Muscle layer of colon (tissue), 2 donors: Measurements from ENCODE around the gene SLC6A17.

Source experiments
- H3K27ac ChIP-seq: one replicate; pipeline ENCODE4 v1.7.0; 2013; ENCODE audit warnings: low read depth, mild to moderate bottlenecking, low read length, moderate library complexity
- H3K27me3 ChIP-seq, 2 donors: one replicate each; pipeline ENCODE4 v1.7.0; 2013; ENCODE audit warnings: low read length in 2 of 2, mild to moderate bottlenecking in 2 of 2; ENCODE audit not compliant: insufficient read depth in 2 of 2, control insufficient read depth in 1 of 2
- H3K36me3 ChIP-seq: one replicate; pipeline ENCODE4 v1.7.0; 2013; ENCODE audit warnings: mild to moderate bottlenecking, low read length; ENCODE audit not compliant: insufficient read depth
- H3K4me1 ChIP-seq: one replicate; pipeline ENCODE4 v1.7.0; 2013; ENCODE audit warnings: mild to moderate bottlenecking, low read length; ENCODE audit not compliant: insufficient read depth
- H3K4me3 ChIP-seq, 2 donors: one replicate each; pipeline ENCODE4 v1.7.0; 2013; ENCODE audit warnings: low read length in 2 of 2, low read depth in 1 of 2, mild to moderate bottlenecking in 1 of 2, moderate library complexity in 1 of 2
- H3K9ac ChIP-seq: one replicate; pipeline ENCODE4 v1.7.0; 2013; ENCODE audit warnings: low read length
- H3K9me3 ChIP-seq: one replicate; pipeline ENCODE4 v1.7.0; 2013; ENCODE audit warnings: mild to moderate bottlenecking, low read length
- donor health status: abdominal sarcoma.
- donor health status: Adenocarcinoma of cecum.

Gene SLC6A17

GRCh38 chr1:110215621-110216515 lies 65.6 kb downstream of the SLC6A17 start:
- no peak overlapping the region for H3K4me3 ChIP-seq
- H3K4me1 ChIP-seq: no peaks in the 10 kb centered on the region
- no peak overlapping the region for H3K27ac ChIP-seq
- no peak overlapping the region for H3K9ac ChIP-seq
- peaks cover 0 to 15% of the 10 kb centered on the region in 2 donors for H3K27me3 ChIP-seq
- no peaks in the 10 kb centered on the region for H3K9me3 ChIP-seq
- H3K36me3 ChIP-seq: no peaks in the 10 kb centered on the region

GRCh38 chr1:110216844-110217444 lies 66.7 kb downstream of the SLC6A17 start:
- H3K27ac ChIP-seq: no peak overlapping the region
- no peaks in the 10 kb centered on the region for H3K4me1 ChIP-seq
- H3K4me3 ChIP-seq: no peak overlapping the region
- no peaks in the 10 kb centered on the region for H3K9me3 ChIP-seq
- no peaks in the 10 kb centered on the region for H3K36me3 ChIP-seq
- H3K9ac ChIP-seq: no peak overlapping the region
- H3K27me3 ChIP-seq: peaks cover 0 to 4% of the 10 kb centered on the region in 2 donors

GRCh38 chr1:110218137-110218536 lies 67.8 kb downstream of the SLC6A17 start:
- Histone ChIP-seq H3K9me3 (no peaks in the 10 kb centered on the region), H3K27me3 (no peaks in the 10 kb centered on the region), H3K27ac (no peak overlapping the region), H3K4me3 (no peak overlapping the region), H3K4me1 (no peaks in the 10 kb centered on the region), H3K36me3 (no peaks in the 10 kb centered on the region), H3K9ac (no peak overlapping the region)

- H3K4me1 ChIP-seq: no peaks in the 10 kb centered on the region
- no peaks in the 10 kb centered on the region for H3K9me3 ChIP-seq
- peaks cover under 1% of the 10 kb centered on the region for H3K36me3 ChIP-seq
- no peak overlapping the region for H3K4me3 ChIP-seq
- no peaks in the 10 kb centered on the region for H3K27me3 ChIP-seq
- H3K27ac ChIP-seq: no peak overlapping the region
- no peak overlapping the region for H3K9ac ChIP-seq
These were observed 68.4 kb downstream of the SLC6A17 start for GRCh38 chr1:110218739-110219138.

GRCh38 chr1:110220324-110220723 lies 70.0 kb downstream of the SLC6A17 start:
- H3K36me3 ChIP-seq: peaks cover 4% of the 10 kb centered on the region
- H3K27me3 ChIP-seq: no peaks in the 10 kb centered on the region
- H3K9me3 ChIP-seq: no peaks in the 10 kb centered on the region
- H3K9ac ChIP-seq: no peak overlapping the region
- no peaks in the 10 kb centered on the region for H3K4me1 ChIP-seq
- no peak overlapping the region for H3K27ac ChIP-seq
- no peak overlapping the region for H3K4me3 ChIP-seq

- Histone ChIP-seq H3K9ac (no peak overlapping the region), H3K36me3 (peaks cover 4% of the 10 kb centered on the region), H3K4me3 (no peak overlapping the region), H3K4me1 (no peaks in the 10 kb centered on the region), H3K27ac (no peak overlapping the region), H3K27me3 (no peaks in the 10 kb centered on the region), H3K9me3 (no peaks in the 10 kb centered on the region)
These were observed 70.8 kb downstream of the SLC6A17 start for GRCh38 chr1:110221119-110221518.

GRCh38 chr1:110223127-110223526 lies 72.8 kb downstream of the SLC6A17 start:
- Histone ChIP-seq H3K4me3 (no peak overlapping the region), H3K9me3 (no peaks in the 10 kb centered on the region), H3K4me1 (no peaks in the 10 kb centered on the region), H3K27ac (no peak overlapping the region), H3K27me3 (no peaks in the 10 kb centered on the region), H3K9ac (no peak overlapping the region), H3K36me3 (peaks cover 4% of the 10 kb centered on the region)

GRCh38 chr1:110223581-110223980 lies 73.3 kb downstream of the SLC6A17 start:
- Histone ChIP-seq H3K27ac (no peak overlapping the region), H3K4me1 (no peaks in the 10 kb centered on the region), H3K4me3 (no peak overlapping the region), H3K9me3 (no peaks in the 10 kb centered on the region), H3K9ac (no peak overlapping the region), H3K36me3 (peaks cover 4% of the 10 kb centered on the region), H3K27me3 (no peaks in the 10 kb centered on the region)

- no peak overlapping the region for H3K27ac ChIP-seq
- H3K36me3 ChIP-seq: peaks cover 4% of the 10 kb centered on the region
- H3K27me3 ChIP-seq: no peaks in the 10 kb centered on the region
These were observed 74.1 kb downstream of the SLC6A17 start for GRCh38 chr1:110224240-110224995.

GRCh38 chr1:110225212-110225611 lies 74.9 kb downstream of the SLC6A17 start:
- Histone ChIP-seq H3K9me3 (no peaks in the 10 kb centered on the region), H3K27me3 (no peaks in the 10 kb centered on the region), H3K4me3 (no peak overlapping the region), H3K36me3 (peaks cover 4% of the 10 kb centered on the region), H3K9ac (no peak overlapping the region), H3K4me1 (no peaks in the 10 kb centered on the region), H3K27ac (no peak overlapping the region)

More at GRCh38 chr1:110224240-110224995, 74.1 kb downstream of the SLC6A17 start:
- Histone ChIP-seq H3K4me3 (no peak overlapping the region), H3K9ac (no peak overlapping the region), H3K4me1 (no peaks in the 10 kb centered on the region), H3K9me3 (no peaks in the 10 kb centered on the region)

GRCh38 chr1:110225756-110226404 lies 75.6 kb downstream of the SLC6A17 start:
- Histone ChIP-seq H3K27me3 (no peaks in the 10 kb centered on the region), H3K9ac (no peak overlapping the region), H3K4me1 (no peaks in the 10 kb centered on the region), H3K36me3 (peaks cover 4% of the 10 kb centered on the region), H3K4me3 (no peak overlapping the region), H3K9me3 (no peaks in the 10 kb centered on the region), H3K27ac (no peak overlapping the region)
